HG03571 (cell line): ENCODE results near the gene UTF1.

Source experiments
- ATAC-seq: cut with Tn5 transposase; IDR thresholded peaks from one replicate; pipeline ENCODE4 v1.9.1; 2021; ENCODE audit not compliant: unreplicated experiment

The UTF1 gene

DNA sequence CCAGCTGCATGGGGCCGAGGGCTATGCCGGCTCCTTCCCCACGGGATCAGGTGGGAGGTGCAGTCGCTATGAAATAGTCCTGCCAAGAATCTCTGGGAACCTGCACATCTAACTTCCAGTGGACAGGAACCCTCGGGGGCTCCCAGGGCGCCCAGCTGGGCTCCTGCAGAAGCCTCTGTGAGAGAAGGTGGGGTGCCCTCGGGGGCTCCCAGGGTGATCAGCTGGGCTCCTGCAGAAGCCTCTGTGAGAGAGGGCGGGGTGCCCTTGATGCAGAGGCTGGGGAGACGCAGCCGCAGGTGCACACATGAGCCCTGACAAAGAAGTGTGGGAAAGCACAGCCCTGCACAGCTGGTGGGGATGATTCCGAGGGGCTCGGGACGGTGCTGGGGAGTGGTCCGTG is 13.6 kb downstream of the UTF1 start:
- ATAC-seq, result no peak

DNA sequence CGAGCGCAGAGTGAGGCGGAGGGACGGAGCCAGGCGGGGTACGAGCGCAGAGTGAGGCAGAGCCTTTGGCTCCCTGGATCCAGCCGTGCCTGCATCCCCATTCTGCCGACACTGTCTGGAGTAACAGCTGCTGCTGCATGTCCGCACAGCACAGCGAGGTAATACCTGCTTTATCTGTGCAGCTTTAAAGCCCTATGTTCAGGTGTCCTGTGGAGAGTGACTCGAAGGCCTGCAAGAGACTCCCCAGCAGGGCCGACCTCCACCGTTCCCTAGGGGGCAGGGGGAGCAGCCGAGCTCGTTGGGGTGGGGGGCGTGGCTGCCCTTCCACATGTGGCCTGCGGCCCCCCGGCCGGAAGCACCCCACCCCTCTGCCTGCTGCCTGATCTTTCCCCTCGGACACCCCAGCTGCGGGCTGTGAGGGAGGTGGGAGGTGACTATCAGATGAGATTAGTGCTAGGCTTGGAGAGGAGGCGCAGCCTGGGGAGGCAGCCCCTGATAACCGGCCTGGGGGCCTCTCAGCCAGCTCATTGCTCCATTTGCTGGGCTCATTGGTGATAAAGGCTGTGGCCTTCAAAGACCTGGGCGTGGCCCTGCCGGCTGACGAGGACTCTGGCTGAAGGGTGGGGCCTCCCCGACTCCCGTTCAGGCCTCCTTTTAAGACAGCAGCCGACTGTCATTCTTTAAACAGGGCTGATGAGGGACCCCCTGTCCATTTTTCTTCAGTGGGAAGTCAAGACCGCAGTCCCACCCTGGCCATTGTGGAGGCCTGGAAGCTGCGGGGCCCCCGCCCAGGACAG is 15.6 kb downstream of the UTF1 start:
- no peak for ATAC-seq

DNA sequence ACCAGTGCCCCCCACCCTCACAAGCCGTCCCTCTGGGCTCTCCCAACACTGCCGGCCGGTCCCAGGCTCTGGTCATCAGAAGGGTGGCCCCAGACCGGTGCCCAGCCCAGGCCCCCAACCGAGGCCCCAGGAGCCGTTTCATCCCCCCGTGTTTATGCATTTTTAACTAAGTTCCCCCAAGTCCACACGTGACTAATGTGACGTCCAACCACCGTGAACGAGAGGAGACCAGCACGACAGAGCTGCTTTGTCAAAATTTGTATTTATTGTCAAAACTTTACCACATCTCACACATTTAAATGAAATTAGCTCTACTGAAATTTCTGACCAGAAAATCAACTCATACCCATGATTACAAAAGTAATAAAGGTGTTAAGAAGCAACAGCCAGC is 16.2 kb downstream of the UTF1 start:
- no peak for ATAC-seq

DNA sequence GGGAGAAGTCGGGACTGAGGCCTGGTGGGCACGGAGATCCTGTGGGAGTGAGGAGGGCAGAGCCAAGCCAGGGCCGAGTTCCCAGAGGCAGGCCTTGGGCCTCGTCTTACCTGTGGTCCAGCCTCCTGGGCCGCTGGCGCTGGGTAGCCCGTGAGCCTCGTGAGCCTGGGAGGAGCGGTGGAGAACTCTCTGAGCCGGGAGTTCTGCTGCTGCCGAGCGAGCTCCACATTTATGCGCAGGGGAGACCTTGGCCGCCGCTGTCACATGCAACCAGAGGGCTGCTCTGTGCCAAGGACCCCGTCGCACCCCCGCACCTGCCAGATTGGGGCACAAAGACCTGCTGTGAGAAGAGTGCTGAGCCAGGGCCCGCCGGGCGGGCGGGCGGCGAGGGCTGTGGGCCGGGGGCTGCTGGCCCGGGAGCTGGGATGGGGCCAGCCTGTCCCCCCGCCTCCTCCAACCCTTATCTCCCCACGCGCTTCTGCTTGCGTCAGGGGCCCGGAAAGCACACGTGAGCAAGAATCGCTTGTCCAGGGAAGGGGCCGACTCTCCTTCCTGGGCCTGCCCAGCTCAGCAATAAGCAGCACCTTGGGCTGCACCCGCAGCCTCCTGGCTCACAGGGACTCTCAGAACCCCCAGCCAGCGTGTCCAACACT is 17.8 kb downstream of the UTF1 start:
- no peak for ATAC-seq

DNA sequence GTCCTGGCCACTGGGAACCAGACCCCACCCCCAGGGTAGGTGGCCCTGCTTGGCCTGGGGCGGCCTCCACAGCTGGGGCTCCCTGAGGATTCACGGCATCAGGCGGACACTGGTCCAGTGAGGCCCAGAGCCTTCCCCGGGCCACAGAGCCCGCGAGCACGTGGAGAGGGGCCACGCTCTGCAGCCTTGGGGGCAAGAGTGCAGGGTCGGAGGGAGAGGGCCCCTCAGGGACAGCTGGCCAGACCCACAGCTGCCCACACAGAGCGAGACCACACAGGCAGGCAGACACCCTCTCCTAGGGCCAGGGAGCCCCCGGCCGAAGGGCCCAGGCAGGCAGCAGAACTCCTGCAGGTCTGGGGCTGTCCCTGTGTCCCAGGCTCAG is 18.3 kb downstream of the UTF1 start:
- ATAC-seq, result no peak

DNA sequence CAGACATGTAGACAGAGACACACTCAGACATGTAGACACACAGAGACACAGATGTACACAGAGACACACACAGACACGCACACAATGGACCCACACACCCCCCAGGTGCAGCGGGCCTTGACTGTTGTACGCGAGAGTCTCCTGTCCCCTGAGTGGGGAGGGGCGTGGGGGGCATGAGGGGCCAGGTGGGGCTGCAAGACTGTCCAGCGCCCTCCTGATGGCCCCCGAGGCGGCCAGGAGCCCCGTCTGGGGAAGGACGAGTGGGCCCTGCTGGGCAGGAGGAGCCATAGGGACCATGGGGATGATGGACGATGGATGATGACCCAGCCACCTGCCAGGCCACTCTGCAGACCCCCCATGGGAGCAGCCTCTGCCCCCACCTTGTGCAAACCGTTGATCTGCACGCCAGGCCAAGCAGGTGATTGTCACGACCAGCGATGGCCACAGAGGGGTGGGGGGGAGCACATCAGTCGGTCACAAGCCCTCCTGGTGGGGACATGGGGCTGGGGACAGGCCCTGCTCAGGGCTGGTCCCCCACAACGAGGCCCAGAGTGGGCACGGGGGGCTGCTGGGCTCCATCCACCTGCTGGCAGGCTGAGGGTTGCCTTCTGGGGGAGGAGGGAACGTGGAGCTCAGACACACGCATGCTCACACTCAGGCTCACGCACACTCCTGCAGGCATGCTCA is 19.2 kb downstream of the UTF1 start:
- no peak for ATAC-seq

DNA sequence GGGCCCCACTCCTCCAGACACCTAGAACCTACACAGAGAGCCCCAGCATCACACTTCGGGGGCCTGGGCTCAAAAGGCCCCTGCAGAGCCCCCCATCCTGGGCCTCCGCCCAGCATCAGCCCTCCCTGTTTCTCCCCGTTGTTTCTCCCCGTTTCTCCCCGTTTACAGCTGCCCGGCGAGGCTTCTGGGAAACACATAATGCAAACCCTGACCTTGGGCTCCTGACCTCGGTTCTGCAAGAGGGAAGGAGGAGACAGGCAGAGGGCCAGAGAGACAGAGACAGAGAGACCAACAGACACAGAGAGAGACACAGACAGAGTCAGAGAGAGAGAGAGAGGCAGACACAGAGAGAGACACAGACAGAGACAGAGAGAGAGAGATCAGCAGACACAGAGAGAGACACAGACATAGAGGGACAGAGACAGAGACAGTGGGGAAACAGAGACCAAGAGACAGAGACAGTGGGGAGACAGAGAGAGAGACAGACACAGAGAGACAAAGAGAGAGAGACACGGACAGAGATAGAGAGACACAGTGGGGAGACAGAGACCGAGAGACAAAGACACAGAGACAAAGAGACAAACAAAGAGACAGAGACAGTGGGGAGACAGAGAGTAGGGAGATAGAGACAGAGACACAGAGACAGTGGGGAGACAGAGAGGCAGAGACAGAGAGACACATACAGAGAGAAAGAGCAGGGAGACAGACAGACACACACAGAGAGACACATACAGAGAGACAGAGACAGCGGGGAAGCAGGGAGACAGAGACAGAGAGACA is 20.1 kb downstream of the UTF1 start:
- ATAC-seq, result no peak

DNA sequence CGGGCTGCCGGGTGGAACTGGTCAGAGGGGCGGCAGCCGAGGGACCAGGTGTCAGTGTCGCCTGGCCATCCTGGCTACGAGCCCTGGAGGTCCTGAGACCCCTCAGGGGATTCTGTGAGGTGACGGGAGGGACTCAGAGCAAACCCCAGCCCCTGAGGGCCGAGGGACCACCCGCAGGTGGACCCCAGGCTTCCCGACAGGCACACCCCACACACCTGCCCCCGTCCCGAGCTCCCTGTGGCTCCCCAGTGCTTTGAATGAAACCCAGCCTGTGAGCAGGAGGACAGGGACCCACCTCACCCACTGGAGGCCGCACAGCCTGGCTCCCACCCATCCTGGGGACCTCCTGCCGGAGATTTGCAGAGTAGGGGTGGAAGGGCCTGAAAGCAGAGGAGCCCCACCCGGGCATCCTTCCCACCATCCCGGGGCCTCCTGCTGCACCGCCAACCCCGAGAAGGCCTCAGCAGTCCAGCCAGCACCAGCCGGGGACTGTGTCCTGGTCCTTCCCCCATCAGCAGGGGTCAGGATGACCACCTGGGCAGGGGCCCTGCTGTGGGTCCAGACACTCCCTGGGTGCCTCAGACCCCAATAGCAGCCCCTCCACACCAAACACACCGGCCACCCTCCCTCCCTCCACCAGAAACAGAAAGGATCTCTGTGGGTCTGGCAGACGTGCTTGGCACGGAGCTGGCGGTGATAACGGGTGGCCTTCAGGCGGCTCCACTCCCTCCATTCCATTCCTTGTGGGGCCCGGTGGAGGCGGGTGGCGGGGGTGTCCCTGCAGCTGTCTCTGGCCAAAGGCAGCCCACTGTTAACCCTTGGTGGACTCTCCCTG is 21.6 kb downstream of the UTF1 start:
- ATAC-seq, result no peak

DNA sequence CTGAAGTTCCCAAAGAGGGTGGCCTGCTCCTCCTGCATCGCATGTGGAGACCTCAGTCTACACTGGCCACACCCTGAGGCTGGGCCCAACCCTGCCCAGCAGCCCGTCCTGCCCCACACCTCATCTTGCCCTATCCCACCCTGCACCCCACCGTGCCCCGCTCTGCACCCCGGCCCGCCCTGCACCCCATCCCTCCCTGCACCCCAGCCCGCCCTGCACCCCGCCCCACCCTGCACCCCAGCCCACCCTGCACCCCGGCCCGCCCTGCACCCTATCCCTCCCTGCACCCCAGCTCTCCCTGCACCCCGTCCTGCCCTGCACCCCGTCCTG is 22.2 kb downstream of the UTF1 start:
- ATAC-seq, result no peak

DNA sequence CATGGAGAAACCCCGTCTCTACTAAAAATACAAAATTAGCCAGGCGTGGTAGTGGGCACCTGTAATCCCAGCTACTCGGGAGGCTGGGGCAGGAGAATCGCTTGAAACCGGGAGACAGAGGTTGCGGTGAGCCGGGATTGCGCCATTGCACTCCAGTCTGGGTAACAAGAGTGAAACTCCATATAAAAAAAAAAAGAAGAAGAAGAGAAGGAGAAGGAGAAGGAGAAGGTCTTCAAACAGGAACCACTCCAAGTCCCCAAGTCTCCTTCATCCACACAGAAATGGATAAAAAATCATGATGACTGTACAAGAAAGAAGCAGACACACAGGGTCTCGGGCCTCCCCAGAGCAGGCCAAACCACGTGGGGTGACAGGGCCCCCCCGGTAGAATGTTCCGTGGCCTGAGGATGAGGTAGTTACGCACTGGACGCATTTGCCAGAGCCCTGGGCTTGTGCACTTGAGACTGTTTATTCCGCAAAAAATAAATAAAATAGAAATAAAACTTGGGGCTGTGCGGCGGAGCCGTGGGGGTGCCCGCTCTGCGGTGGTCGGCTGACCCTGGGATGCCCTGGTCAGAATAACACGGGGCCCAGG is 23.4 kb downstream of the UTF1 start:
- ATAC-seq, result no peak

DNA sequence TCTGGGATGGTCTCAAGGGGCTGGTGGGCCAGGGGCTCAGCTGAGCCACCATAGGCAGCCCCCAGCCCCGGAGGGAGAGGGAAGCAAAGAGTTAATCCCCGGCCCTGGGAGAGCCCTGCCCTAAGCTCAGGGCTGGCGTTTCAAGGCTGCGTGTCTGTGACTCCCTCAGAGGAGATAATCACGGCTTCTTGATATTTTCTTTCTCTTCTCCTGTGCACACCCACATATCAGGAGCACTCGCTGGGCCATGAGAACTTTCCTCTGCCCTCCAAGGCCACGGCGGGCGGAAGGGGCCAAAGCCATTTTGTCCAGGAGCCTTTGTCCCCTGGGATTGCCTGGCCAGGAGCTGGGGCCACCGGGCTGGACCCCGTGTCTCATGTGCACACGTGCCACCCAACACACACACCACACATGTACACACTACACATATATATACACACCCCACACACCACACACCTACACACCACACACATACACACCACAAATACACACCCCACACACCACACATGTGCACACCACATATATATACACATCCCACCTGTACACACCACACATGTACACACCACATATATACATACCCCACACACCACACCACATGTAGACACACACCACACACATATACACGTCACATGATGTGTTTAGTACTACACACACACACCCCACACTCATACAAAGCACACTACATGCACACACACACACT is 24.6 kb downstream of the UTF1 start:
- no peak for ATAC-seq

DNA sequence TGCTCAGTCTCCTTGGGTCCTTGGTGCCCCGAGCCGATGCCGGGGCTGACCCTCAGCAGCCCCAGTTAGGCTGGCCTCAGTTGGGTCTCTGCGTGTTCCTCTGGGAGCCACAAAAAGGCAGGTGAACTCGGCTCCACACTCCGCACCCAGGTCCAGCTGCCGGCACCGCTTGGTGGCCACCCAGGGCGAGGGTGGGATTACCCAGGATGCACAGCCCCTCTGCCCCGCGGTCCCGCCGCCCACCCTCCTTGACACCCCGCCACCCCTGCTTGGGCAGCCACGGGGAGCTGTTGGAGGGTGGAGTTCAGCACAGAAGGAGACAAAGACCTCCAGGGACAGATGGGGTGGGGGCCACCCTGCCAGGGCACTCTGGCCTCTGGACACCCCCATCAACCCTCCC is 25.3 kb downstream of the UTF1 start:
- no peak for ATAC-seq

DNA sequence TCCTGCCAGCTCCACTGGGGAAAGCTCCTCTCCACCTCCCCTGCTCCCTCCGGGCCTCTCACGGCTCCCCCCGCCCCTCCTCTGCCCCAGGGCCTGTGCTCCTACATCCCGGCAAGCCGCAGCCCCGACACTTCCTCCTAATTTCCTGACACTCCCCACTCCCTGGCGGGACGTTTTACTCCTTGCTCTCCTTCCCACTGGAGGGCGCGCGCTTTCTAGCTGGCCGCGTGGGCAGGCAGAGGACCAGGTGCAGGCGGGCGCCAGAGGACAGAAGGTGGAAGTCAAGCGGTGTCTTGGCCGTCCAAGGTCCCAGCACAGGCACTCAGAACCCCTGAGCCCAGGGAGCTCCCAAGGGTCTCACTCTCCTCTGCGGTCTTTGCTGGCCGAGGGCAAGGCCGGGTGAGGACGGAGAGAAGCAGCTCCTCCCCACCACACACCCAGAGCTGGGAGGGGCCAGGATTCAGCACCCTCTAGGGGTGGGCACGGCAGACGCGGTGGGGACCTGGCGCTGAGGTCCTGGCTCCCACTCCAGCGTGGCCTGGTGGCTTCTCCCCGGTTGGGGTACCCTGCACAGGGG is 27.6 kb downstream of the UTF1 start:
- ATAC-seq, result no peak

DNA sequence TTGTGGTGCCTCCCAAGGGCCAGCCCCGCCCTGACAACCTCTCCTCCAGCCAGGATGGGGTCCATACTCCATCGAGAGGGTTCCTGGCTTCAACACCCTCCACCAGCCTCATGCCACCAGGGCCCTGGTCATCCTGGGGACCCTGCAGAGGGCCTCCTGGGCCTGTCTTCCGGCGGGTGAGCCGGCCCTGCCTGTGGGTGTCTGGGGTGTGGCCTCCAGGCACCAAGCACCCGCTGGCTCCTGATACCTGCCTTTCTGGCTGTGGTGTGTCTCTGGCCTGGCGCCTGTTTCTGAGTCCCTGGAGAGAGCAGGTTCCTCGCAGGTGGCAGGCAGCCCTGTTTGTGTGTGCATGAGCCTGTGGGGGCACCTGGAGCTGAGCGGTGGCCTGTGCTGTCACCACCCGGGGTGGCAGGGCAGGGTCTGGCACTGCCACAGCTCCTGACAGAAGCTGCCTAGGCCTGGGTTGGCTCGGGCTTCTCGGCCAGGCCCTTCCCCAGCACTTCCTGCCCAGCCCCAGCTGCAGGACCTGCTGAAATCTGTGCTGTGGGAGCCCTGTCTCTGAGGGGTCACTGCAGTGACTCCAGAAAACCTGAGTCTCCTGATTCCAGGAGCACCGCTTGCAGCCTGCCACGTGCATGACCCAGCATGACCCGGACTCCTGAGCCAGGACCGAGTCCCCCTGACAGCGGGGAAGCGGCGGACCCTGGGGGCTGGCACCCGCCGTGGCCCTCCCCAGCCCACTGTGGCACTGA is 28.2 kb downstream of the UTF1 start:
- no peak for ATAC-seq

DNA sequence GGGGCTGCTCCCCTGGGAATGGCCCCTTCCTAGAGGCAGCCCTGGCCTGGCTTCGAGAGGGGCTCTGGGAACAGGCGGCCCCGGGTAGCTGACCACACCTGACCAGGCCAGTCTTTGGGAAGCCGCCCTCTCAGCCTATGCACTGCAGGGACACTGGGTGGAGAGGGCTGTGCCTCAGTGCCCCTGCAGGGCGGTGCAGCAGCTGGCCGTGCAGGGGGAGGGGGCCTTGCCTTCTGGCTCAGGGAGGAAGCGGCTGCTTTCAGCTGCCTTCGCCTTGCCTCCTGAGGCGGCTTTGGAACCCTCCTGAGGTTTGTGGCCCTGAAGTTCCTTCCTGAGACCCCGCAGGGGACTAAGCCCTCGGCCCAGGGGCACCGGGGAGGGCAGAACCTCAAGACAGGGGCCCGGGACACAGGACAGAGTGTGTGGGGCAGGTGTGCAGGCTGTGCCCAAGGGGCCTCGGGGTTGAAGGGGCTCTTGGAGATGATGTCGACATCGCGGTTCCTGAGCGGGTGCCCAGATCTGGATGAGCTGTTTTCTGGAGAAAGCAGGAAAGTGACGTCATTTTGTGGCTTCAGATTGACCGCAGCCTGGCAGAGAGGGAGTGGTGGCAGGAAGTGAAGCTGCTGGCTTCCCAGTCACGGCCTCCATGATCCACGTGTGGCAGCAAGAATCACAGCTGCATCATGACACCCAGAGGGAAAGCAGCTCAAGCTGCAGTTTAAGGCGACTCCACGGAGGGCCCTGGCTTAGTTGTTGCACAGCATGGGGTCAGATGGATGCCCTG is 29.0 kb downstream of the UTF1 start:
- ATAC-seq, result no peak

DNA sequence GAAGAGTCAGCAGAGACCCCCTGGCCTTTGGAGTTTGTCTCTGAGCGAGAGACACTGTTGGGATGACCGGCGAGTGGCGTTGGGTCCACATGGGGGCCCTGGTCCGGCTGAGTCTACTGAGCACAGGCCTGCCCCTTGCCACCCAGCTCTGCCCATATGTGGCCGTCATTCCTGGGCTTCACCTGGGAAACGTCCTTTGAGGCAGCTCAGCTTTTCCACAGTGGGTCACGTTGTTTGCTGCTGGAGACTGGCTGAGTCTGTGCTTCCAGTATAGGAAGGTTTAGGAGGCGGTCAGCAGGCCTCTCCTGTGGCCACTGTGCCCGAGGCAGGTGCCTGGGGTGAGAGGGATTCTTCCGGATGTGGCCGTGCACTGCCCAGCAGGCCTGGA is 29.6 kb downstream of the UTF1 start:
- no peak for ATAC-seq

DNA sequence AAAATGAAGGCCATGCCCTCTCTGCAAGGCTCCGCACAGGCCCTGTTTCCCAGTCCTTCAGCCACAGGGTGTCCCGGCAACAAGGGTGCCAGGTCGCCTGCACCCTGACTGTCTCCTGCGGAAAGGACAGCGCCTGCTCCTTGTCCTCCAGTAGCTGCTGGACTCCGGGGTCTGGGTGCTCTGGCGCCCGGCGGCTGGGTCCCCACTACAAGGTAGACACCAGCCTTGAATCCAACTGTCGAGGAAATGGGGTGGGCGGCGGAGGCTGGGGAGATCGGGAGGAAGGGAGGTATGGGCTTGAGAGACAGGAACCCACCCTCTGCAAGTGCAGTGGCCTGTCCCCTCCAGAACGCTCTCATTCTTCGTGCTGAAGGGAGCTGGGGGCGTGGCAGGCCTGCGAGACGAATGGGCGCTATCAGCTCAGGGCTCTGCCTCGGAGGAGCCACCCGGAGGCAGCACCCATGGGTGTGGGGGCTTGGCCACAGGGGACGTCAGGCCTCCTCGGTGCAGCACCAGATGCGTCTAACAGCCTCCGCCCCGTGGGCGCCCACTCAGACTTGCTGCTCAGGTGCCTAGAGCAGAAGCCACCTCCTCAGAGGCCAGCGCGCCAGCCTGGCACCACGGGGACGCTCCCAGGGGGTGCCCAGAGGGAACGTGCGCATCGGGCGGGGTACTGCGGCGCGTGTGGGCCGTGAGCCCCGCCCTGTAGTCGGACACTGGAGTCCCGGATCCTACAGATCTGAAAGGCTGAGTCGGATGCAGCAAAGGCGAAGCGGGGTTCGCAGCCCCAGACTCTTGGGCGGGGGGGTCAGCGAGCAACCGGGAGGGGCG is 31.1 kb downstream of the UTF1 start:
- ATAC-seq, result peak; percentile 35
